Measurements from ENCODE around the gene RYR1. TPM values are rescaled to one million over a fixed set of nuclear protein-coding genes. Genes with fewer than 3 reads are reported as not detected.
"Not testable (repeated sequence)": the region's sequence is repeated elsewhere in the genome, so short reads cannot be mapped to it uniquely, and the experiment has no call there.

Gene RYR1
- total RNA-seq, 2 donors from 2014 or later = 0.76 to 1.7 TPM

GRCh38 chr19:38502410-38503076 is 69.1 kb downstream of the RYR1 start:
- ATAC-seq (no peak), DNase-seq (no peak)
- intact Hi-C loops (cut with DNase I, micrococcal nuclease) = no loop called here

- DNase-seq (no peak), ATAC-seq (no peak)
- intact Hi-C loops (cut with DNase I, micrococcal nuclease) = no loop called here
Observed at GRCh38 chr19:38503077-38503410, 69.6 kb downstream of the RYR1 start.

- intact Hi-C loops (cut with DNase I, micrococcal nuclease) = no loop called here
- ATAC-seq (no peak), DNase-seq (no peak)
Observed at GRCh38 chr19:38505958-38506357, 72.5 kb downstream of the RYR1 start.

- DNase-seq (no peak), ATAC-seq (no peak)
- intact Hi-C loops (cut with DNase I, micrococcal nuclease) = no loop called here
Observed at GRCh38 chr19:38506375-38506722, 72.9 kb downstream of the RYR1 start.

- ATAC-seq (peak; percentile 92), DNase-seq (peak; percentile 79 to 92)
- intact Hi-C loops (cut with DNase I, micrococcal nuclease) = no loop called here
Observed at GRCh38 chr19:38506723-38507550, 73.4 kb downstream of the RYR1 start.

- ATAC-seq (no peak), DNase-seq (no peak)
- intact Hi-C loops (cut with DNase I, micrococcal nuclease) = no loop called here
Observed at GRCh38 chr19:38507551-38508127, 74.1 kb downstream of the RYR1 start.

GRCh38 chr19:38508507-38508906 is 75.0 kb downstream of the RYR1 start:
- intact Hi-C loops (cut with DNase I, micrococcal nuclease) = no loop called here
- ATAC-seq (no peak), DNase-seq (no peak)

GRCh38 chr19:38509027-38509426 is 75.5 kb downstream of the RYR1 start:
- ATAC-seq (no peak), DNase-seq (no peak)
- intact Hi-C loops (cut with DNase I, micrococcal nuclease) = no loop called here

GRCh38 chr19:38511074-38511708 is 77.7 kb downstream of the RYR1 start:
- no peak for ATAC-seq
- intact Hi-C loops (cut with DNase I, micrococcal nuclease) = no loop called here
- DNase-seq = no peak

- intact Hi-C loops (cut with DNase I, micrococcal nuclease) = no loop called here
- ATAC-seq (no peak), DNase-seq (no peak)
Observed at GRCh38 chr19:38512277-38512676, 78.8 kb downstream of the RYR1 start.

GRCh38 chr19:38513156-38513555 is 79.7 kb downstream of the RYR1 start:
- intact Hi-C loops (cut with DNase I, micrococcal nuclease); ATAC-seq; DNase-seq: not testable (repeated sequence)

- ATAC-seq = no peak
- DNase-seq = no peak
- intact Hi-C loops (cut with DNase I, micrococcal nuclease) = no loop called here
Observed at GRCh38 chr19:38513762-38514167, 80.3 kb downstream of the RYR1 start.

- peak; percentile 37 to 75 for DNase-seq
- intact Hi-C loops (cut with DNase I, micrococcal nuclease) = no loop called here
- peak; percentile 91 for ATAC-seq
Observed at GRCh38 chr19:38514812-38515633, 81.5 kb downstream of the RYR1 start.

GRCh38 chr19:38515896-38516295 is 82.4 kb downstream of the RYR1 start:
- ATAC-seq (no peak), DNase-seq (no peak)
- intact Hi-C loops (cut with DNase I, micrococcal nuclease) = no loop called here

- DNase-seq (no peak), ATAC-seq (no peak)
- intact Hi-C loops (cut with DNase I, micrococcal nuclease) = no loop called here
Observed at GRCh38 chr19:38516802-38517201, 83.3 kb downstream of the RYR1 start.

- no peak for DNase-seq
- intact Hi-C loops (cut with DNase I, micrococcal nuclease) = no loop called here
- ATAC-seq = no peak
Observed at GRCh38 chr19:38517321-38517720, 83.8 kb downstream of the RYR1 start.

GRCh38 chr19:38517980-38518379 is 84.5 kb downstream of the RYR1 start:
- intact Hi-C loops (cut with DNase I, micrococcal nuclease) = not testable (repeated sequence)

GRCh38 chr19:38519168-38519567 is 85.7 kb downstream of the RYR1 start:
- ATAC-seq (no peak), DNase-seq (no peak)
- intact Hi-C loops (cut with DNase I, micrococcal nuclease) = no loop called here

More at GRCh38 chr19:38517980-38518379, 84.5 kb downstream of the RYR1 start:
- not testable (repeated sequence) for ATAC-seq, DNase-seq

- ATAC-seq (no peak), DNase-seq (no peak)
- intact Hi-C loops (cut with DNase I, micrococcal nuclease) = no loop called here
Observed at GRCh38 chr19:38519988-38520387, 86.5 kb downstream of the RYR1 start.

Measured in left colon (tissue), 2 donors.